Pons (tissue), 1 donor: ENCODE data around the gene PTTG1IP.

Experiments used
- DNase-seq: peaks from one replicate; pipeline ENCODE4 v3.0.0-alpha.2; 2016; ENCODE audit warnings: low spot score

The PTTG1IP gene

DNA sequence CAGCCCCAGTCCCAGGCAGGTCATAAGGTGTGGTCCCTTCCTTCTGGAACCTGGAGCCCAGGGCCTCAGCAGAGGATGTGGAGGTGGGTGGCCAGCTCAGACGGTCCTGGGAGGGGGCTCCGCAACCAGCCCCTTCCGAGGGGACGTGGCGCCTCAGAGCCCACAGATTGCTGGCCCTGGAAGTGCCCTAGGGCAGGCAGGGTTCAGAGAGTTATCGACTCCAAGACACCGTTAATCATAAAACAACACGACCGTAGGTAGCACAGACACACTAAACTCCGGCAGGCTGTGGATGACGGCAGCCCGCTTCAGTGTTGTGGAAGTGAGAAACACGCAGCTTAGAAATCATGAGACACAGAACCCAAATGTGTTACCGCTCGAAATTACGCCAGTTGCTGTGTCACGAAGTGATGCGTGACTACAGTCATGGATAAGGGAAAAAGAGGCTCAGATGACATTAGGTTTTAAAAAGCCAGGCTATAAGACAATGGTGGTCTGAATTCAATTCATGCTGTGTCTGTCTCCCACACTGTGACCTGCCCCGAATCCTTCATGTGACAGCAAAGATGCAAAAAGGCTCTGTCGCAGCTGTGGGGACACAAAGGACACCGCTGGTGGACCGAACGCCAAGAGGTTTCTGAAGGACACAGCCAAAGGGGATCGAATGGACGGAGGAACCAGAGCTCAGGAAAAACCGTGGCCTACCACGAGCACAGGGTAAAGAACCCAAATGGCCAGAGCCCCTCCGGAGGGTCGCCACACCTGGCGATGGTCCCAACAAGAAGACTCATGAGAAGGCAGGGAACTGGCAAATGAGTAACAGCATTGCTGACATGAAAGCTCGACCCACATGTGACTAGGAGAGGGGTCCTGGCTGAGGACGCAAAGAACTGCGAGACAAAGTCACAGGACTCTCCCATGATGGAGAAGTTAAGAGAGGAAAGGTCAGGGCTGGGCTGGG lies 53.9 kb downstream of the PTTG1IP start:
- DNase-seq: no peak

- no peak for DNase-seq
Observed at GRCh38 chr21:44818640-44819011, 54.9 kb downstream of the PTTG1IP start.

GRCh38 chr21:44817914-44818639 lies 55.4 kb downstream of the PTTG1IP start, which contains the start of gene SUMO3:
SUMO3 (minus strand) TSS chr21:44818062; CDS start chr21:44817968, 94 bp downstream.
- peak; percentile 64 for DNase-seq

DNA sequence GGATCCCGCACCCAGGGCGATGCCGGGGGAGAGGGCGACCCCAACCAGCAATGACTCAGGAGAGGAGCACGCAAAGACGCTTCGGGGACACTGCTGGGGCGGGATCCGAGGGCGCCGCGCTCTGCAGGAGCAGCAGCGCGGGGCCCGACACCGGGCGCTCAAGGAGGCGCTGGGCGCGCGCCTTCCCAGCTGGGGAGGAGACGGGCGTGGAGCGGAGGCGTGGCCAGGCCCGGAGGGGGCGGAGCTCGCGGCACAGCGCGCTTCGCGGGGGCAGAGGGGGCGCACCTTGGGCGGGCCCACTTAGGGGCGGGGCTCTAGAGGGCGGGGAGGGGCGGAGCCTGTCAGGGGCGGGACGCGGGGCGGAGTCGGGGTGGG lies 56.0 kb downstream of the PTTG1IP start:
- peak; percentile 83 for DNase-seq

DNA sequence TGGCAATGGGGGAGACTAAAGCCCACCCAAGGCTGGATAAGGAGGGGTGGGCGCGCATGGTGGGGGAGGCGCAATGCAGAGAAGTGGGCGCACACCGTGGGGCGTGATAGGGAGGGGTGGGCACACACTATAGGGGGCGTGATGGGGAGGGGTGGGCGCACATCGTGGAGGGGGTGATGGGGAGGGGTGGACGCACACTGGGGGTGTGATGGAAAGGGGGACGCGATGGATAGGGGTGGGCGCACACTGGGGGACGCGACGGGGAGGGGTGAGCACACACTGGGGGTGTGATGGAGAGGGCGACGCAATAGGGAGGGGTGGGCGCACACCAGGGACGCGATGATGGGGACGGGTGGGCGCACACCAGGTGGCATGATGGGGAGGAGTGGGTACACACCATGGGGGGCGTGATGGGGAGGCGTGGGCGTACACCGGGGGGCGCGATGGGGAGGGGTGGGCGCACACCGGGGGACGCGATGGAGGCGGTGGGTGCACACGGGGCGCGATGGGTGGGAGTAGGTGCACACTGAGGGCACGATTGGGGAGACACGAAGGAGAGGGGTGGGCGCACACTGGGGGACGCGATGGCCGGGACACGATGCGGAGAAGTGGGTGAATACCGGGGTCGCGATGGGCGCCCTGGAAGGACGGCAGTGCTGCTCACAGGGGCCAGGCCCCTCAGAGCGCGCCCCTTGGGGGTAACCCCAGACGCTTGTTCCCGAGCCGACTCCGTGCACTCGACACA lies 56.6 kb downstream of the PTTG1IP start:
- no peak for DNase-seq

GRCh38 chr21:44815852-44816628 lies 57.5 kb downstream of the PTTG1IP start:
- DNase-seq: no peak

- no peak for DNase-seq
Observed at GRCh38 chr21:44815225-44815624, 58.3 kb downstream of the PTTG1IP start.

DNA sequence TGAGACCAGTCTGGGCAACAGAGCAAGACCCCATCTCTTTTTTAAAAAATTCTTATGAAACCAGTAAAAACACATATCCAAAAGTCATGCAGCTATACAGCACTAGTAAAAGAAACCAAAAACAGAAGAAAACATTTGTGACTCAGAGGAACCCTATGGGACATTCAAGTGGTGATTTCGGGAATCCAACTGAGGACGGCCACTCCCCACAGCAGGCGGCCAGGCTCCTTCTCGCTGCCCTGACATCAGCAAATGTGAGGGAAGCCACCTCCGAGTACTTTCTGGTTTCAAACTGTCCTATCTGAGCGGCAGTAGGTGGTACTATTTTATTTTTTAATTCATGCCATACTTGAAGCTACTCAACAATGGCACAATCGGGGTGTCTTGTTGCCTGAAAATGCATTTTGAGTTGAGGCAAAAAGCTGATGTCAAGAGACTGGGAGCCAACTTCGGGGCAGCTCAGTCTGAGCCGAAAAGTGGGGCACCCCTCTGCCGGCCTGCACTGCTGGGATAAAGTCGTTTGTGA lies 58.9 kb downstream of the PTTG1IP start:
- DNase-seq: no peak

DNA sequence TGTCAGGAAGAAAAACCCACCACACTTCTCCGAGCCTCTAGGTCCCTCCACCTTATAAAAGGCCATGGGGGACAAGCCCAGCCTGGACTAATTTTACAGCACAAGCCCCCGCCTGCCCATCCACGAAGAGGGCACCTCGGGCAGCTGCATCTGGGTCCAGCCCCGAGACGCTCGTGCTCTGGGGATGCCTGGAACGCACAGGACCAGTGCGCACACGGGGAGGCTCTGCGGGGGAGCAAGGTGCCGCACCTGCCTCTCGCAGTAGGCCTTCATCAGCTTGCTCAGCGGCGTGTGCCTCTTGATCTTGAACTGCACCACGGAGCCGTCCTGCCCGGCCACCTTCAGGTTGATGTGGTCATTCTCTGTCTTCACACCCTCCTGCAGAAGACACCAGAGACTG lies 59.8 kb downstream of the PTTG1IP start:
- no peak for DNase-seq

DNA sequence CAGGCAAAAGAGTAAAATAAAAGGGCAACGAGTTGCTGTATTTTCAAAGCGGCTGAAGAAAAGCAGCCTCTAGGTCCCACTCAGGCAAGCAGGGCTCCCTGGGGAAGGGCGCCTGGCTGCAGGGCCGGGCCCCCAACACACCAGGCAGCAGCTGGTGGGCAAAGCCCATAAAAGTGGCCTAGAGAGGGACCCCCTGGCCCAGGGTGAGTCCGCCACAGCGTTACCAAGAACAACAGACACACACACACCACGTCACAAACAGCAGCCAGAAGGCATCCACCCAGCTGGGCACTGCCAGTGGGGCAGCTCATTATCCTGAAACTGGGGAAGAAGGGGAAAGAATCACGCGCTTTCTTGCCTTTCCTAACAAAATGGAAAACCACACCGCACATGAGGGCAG lies 60.3 kb downstream of the PTTG1IP start:
- DNase-seq: no peak

DNA sequence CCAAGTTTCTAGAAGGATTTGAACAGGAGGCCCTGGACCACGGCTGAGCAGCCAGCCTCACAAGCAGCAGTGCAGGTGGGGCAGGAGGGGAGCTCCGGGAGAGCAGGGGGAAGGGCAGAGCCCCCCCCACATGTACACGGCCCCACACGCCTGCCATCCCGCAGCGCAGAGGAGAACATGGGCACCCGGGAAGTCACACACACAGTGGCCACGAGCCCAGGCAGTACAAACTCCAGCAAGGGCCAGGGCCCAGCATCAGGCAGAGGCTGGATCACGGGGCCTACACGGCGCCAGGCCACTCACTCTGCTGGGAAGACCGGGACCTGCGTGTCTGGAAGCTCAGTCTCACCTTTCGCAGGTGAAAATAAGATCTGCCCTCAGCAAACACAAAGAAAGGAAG lies 60.9 kb downstream of the PTTG1IP start:
- no peak for DNase-seq

DNA sequence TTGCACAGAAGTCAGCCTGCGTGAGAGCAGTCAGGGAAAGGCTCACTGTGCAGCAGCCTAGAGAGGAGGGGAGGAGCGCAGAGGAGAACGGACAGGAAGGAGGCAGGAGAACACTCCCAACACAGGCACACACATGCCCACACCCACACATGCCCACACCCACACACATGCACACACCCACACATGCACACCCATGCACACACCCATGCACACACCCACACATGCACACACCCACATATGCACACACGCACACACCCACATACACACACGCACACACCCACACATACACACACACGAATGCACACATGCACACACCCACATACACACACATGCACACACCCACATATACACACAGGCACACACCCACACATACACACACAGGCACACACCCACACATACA lies 62.7 kb downstream of the PTTG1IP start:
- DNase-seq: no peak

GRCh38 chr21:44805859-44806258 lies 67.6 kb downstream of the PTTG1IP start:
- DNase-seq: no peak

GRCh38 chr21:44805226-44805625 lies 68.3 kb downstream of the PTTG1IP start:
- DNase-seq: no peak

DNA sequence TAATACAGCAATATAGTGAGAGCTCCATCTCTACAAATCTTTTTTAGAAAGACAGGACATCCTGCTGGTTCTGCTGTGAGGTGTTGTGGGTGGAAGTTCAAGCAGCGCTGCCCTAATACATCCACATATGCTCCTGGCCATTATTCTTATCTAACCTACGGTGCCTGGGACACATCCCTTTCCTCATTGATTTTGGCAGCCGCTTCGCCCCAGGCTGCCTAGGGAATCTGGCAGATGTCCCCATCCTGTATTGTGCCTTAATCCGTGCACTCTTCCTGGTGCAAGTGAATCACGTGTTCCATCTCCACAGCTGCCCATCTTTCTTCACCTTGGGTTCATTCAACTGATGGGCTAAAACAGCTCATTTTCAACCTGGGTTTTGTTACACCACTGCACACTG lies 68.7 kb downstream of the PTTG1IP start:
- DNase-seq: no peak

GRCh38 chr21:44803651-44804050 lies 69.8 kb downstream of the PTTG1IP start:
- no peak for DNase-seq

DNA sequence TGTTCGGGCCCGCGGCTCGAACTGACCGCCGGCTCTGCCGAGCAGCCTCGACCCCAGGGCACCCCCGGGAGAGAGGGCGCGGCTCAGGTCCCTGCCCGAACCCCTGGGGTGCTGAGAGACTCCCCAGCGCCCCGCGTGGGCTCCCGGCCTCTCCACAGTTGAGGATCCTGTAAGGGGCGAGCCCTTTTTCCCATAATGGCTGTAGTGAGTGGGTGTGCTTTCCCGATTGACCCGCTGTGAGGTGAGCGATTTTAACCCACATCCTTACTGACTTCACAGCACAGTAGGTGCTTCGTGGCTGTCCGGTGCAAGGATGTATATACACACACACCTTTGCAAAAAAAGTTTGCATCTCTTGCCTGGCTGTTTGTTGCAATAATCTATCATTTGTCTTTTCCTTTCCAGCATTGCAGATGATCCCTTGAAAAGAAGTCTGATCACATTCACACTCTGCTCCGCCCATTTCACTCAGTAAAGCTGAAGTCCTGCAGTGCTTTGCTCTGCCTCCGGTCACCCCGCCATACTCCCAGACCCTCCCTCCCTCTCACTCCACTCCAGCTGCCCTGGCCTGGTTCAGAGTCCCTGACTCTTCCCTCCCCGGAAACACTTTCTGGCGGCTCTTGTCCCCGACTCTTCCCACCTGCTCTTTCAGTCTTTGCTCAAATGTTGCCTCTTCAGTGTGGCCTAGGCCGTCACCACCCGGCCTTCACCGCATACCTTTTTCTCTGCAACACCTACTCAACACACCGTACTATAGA lies 70.9 kb downstream of the PTTG1IP start:
- DNase-seq: no peak

GRCh38 chr21:44801468-44802395 lies 71.8 kb downstream of the PTTG1IP start, which contains the start of gene UBE2G2:
UBE2G2 (minus strand) TSS chr21:44801820; CDS start chr21:44801748, 72 bp downstream.
- DNase-seq: peak; percentile 56

GRCh38 chr21:44800971-44801467 lies 72.5 kb downstream of the PTTG1IP start:
- DNase-seq: no peak
